GM21619 (cell line): ENCODE results near the gene R3HDM4.
"Not testable (repeated sequence)": the region's sequence is repeated elsewhere in the genome, so short reads cannot be mapped to it uniquely, and the experiment has no call there.

ENCODE experiments used
- ATAC-seq: cut with Tn5 transposase; IDR thresholded peaks from one replicate; pipeline ENCODE4 v1.9.1; 2021; ENCODE audit not compliant: unreplicated experiment

Gene R3HDM4

DNA sequence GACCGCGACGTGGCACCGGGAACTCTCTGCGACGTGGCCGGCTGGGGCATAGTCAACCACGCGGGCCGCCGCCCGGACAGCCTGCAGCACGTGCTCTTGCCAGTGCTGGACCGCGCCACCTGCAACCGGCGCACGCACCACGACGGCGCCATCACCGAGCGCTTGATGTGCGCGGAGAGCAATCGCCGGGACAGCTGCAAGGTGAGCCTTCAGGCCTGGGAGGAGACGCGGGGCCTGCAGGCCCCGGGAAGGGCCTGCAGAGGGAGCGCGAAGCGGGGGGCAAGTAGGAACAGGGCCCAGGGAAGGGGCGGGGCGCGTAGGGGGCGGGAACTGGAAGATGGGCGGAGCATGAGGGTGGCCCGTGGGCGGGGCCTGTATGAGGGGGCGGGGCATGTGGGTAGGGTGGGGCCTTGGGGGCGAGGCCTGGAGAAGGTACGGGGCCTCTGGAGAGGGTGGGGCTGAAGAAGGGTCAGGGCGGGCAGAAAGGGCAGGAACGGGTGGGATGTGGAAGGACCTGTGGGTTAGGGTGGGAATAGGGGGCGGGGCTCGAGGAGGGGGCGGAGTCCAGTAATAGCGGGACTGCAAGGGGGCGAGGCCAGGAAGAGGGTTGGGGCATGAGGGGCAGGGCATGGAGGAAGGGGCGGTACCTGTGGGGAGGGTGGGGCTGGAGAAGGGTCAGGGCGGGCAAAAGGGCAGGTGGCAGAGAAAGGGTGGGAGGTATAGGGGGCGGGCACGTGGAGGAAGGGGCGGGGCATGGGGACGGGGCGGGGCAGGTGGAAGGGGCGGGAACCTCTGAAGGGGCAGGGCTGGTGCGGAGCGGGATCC, 51.1 kb downstream of the R3HDM4 start:
- no peak for ATAC-seq

DNA sequence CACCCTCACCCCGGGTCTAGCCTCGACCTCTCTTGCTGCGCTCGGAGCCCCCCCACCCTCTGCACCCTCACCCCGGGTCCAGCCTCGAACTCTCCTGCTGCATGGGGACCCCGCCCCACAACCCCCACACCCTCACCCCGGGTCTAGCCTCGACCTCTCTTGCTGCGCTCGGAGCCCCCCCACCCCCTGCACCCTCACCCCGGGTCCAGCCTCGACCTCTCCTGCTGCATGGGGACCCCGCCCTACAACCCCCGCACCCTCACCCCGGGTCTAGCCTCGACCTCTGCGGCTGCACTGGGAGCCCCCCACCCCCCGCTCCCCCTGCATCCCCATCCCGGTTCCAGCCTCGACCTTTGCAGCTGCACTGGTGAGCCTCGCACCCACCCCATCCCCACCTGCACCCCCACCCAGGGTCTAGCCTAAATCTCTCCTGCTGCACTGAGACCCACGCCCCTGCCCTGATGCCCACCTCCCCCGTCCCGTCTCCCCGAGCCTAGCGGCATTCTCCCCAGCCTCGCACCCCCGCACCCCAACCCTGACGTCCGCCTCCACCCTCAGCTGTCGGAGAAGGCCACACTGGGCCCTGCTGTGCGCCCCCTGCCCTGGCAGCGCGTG, 51.8 kb downstream of the R3HDM4 start:
- no peak for ATAC-seq

DNA sequence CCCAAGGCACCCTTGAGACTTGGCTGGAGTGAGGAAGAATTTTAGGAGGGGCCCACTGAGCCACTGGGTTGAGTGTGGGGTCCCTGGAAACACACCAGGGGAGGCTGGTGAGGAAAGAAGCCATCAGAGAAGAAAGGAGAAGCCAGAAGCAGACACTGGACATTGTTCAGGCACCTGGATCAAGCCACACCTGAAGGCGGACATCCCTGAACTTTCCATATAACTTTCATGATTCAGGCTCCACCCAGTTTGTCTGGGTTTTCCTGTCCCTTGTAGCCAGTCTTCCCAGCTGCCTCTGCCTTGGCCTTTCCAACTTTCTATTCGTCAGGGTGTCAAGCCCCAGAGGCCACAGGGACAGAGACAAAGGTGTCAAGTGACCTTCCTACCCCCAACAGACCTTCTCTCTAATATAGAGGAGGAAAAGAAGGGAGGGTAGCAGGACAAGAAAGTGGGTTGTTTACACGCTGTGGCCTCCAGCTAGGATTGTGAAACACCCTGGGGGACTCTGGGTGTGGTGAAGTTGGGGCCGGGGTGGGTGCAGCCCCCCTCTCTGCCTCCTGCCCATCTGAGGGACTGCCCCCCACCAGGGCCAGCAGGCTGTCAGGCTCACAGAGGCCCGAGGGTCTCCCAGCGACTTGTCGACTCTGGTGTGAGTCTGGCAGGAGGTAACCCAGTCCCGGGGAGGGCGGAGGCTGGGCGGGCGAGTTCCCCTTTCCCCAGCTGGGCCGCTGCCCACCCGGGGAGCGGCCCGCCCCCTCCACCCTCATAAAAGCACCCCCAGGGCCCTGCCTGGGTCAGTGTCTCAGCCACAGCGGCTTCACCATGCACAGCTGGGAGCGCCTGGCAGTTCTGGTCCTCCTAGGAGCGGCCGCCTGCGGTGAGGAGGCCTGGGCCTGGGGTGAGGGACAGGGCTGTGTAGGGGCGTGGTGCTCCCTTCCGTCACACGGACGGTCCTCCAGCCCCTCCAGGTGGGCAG, 53.9 kb downstream of the R3HDM4 start, which contains the start of gene CFD:
TSS of gene CFD (plus strand) at position 797 of the 976 bp plus-strand sequence. CDS start at position 823, 26 bp downstream.
- no peak for ATAC-seq

DNA sequence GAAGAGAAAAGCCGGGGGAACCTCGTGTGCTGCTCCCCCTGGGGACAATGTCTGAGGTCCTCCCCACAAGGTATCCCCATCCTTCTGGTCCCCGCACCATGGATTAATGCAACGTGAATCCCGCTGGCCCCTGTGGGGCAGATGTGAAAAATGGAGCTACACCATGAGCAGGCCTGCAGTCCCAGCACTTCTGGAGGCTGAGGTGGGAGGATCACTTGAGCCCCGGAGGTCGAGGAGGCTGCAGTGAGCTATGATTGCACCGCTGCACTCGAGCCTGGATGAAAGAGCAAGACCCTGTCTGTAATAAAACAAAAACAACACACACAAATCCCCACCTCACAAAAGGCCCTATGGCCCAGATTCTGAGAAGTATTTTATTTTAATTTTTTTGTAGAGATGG, 54.7 kb downstream of the R3HDM4 start:
- ATAC-seq = no peak

DNA sequence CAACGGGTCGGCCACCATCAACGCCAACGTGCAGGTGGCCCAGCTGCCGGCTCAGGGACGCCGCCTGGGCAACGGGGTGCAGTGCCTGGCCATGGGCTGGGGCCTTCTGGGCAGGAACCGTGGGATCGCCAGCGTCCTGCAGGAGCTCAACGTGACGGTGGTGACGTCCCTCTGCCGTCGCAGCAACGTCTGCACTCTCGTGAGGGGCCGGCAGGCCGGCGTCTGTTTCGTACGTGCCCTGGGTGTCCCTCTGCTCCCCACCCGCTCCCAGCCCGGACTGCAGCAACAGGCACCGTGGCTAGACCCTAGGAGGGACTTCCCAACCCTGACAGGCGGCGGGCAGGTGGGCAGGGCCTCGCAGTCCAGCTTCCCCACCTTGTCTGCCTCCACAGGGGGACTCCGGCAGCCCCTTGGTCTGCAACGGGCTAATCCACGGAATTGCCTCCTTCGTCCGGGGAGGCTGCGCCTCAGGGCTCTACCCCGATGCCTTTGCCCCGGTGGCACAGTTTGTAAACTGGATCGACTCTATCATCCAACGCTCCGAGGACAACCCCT, 57.4 kb downstream of the R3HDM4 start:
- ATAC-seq = no peak

DNA sequence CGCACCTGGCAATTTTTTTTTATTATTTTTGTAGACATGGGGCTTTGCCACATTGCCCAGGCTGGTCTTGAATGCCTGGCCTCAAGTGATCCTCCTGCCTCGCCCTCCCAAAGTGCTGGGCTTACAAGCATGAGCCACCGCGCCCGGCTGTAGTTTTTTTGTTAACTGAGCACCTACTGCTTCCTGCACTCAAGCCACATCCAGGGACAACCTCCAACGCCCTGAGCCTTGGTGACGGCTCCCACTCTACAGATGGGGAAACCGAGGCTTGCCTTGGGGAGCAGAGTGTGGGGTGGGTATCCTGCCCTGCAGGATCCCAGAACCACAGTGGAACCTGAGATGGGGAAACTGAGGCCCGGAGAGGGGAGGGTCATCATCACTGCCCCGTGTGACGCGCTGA, 57.9 kb downstream of the R3HDM4 start:
- ATAC-seq = no peak

DNA sequence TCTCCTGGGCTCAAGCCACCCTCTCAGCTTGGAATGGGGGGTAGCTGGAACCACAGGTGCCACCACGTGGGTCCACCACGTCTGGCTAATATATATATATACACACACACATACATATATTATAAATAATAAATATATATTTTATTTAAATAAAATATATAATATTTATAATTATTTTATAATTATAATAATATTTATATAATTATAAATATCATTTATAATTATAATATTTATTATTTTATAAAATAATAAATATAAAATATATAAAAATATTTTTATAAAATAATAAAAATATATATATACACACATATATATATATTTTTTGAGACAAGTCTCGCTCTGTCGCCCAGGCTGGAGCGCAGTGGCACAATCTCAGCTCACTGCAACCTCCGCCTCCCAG, 58.5 kb downstream of the R3HDM4 start:
- no peak for ATAC-seq

DNA sequence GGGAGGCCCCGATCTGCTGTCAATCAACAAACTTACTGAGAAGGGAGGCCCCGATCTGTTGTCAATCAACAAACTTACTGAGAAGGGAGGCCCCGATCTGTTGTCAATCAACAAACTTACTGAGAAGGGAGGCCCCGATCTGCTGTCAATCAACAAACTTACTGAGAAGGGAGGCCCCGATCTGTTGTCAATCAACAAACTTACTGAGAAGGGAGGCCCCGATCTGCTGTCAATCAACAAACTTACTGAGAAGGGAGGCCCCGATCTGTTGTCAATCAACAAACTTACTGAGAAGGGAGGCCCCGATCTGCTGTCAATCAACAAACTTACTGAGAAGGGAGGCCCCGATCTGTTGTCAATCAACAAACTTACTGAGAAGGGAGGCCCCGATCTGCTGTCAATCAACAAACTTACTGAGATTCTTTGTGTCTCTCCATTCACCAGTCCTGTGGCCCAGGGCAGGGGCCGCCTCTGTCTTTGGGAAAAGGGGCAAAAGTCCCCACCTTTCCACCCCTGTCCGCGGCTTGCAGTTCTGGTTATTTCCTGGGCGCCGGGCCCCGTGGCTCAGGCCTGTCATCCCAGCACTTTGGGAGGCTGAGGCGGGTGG, 59.3 kb downstream of the R3HDM4 start:
- ATAC-seq = not testable (repeated sequence)

DNA sequence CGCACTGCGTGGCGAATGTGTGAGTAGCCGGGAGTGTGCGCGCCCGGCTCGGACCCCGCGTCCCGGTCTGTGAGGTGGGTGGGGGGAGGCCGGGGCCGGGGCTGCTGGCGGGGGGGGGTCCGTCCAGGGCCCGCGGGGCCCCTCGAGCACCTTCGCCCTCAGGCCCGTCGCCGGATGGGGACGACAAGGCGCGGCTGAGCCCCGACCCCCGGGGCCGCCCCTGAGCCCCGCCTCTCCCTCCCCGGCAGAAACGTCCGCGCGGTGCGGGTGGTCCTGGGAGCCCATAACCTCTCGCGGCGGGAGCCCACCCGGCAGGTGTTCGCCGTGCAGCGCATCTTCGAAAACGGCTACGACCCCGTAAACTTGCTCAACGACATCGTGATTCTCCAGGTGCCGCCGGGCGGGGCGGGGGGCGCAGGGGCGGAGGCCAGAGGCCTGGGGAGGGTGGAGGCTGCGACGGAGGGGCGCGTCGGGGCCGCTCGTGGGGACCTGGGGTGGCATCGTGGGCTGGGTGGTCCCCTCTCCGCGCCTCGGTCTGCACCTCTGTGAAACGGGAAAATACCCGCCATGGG, 59.9 kb downstream of the R3HDM4 start:
- ATAC-seq = no peak

DNA sequence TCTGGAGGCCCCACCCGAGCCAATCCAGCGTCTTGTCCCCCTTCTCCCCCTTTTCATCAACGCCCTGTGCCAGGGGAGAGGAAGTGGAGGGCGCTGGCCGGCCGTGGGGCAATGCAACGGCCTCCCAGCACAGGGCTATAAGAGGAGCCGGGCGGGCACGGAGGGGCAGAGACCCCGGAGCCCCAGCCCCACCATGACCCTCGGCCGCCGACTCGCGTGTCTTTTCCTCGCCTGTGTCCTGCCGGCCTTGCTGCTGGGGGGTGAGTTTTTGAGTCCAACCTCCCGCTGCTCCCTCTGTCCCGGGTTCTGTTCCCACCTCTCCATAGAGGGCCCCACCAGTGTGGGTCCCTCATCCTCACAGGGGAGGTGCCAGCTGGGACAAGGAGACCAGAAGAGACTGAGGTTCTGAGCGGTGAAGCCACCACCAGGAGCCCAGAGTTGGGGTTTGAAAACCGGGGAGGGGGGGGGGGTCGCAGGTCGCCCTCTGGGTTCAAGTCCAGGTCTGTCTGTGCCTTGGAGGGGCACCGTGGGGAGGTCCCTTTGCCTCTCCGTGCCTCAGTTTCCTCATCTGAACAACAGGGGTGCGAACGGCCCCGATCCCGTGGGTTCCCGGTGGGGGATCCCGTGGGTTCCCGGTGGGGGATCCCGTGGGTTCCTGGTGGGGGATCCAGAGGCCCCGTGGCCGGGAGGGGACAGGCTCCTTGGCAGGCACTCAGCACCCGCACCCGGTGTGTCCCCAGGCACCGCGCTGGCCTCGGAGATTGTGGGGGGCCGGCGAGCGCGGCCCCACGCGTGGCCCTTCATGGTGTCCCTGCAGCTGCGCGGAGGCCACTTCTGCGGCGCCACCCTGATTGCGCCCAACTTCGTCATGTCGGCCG, 60.6 kb downstream of the R3HDM4 start, which contains the start of gene ELANE:
TSS of gene ELANE (plus strand) at position 168 of the 878 bp plus-strand sequence. CDS start at position 194, 26 bp downstream.
- ATAC-seq = no peak

DNA sequence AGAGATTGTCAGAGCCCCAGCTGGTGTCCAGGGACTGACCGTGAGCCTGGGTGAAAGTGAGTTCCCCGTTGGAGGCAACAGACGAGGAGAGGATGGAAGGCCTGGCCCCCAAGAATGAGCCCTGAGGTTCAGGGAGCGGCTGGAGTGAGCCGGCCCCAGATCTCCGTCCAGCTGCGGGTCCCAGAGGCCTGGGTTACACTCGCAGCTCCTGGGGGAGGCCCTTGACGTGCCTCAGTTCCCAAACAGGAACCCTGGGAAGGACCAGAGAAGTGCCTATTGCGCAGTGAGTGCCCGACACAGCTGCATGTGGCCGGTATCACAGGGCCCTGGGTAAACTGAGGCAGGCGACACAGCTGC, 62.1 kb downstream of the R3HDM4 start:
- ATAC-seq = no peak

DNA sequence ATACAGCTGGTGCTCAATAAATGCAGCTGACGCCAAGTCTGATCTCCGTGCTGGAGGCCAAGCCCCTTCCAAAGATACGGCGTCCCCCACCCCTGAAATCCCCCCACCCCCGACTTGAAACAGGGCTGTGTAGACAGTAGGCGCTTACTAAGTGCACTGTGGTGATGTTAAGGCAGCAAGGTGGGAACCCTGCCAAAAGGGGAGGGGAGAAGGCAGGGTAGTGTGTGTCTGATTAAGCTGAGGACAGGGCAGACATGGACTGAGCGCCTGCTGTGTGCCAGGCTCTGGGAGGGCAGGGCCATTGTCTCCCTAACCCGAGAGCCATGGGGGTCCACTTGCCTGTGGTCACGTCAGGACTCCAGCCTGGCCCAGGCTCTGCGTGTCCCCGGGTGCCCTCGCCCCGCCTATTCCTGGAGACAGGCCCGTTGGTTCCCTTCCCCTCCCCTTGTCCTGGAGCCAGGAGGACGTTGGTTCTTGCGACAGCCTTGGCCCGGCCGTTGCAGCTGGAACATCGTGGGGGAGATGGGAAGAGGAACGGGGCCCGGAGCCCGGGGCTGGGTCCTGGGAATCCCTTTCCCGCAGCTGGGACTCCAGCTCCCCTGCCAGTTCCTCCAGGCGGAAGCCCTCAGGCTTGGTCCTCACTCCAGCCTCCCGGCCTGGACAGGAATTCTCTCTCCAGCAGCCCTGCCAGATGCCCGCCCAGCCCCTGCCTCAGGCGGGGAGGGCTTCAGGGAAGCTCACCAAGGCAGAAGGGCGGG, 62.6 kb downstream of the R3HDM4 start:
- ATAC-seq = no peak

DNA sequence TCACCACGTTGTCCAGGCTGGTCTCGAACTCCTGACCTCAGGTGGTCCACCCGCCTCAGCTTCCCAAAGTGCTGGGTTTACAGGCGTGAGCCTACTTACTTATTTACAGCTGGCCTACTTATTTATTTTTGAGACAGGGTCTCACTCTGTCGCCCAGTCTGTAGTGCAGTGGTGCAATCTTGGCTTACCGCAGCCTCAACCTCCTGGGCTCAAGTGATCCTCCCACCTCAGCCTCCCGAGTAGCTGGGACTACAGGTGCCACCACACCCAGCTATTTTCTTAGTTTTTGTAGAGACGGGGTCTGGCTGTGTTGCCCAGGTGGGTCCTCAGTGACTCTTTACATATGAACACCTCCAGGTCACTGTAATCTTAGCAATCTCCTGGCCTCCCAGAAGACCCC, 63.8 kb downstream of the R3HDM4 start:
- ATAC-seq = not testable (repeated sequence)

DNA sequence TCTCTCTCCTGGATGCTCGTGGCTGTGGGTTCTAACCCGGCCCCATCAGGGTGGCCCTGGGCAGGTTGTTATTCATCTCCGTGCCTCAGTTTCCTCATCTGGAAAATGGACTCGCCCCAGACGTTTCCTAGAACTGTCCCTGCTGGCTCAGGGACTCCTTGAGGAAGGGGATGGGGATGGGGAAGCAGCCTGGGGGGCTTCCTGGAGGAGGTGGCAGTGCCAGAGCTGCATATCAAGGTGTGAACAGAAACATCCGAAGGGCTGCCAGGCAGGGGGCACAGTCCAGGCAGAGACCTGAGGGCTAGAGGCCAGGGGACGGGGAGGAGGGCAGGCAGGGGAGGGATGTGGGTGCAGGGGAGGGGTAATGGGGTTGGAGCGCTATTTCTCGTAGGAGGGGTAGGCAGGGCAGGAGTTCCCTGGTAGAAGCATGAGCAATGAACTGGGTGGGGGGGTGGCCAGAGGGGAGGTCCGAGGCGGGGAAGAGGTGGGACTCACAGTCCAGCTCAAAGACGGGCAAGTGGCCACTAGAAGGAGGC, 64.6 kb downstream of the R3HDM4 start:
- ATAC-seq = no peak
